ENCODE measurements around the gene DYSF.
"Not testable (repeated sequence)": the region's sequence is repeated elsewhere in the genome, so short reads cannot be mapped to it uniquely, and the experiment has no call there.

DYSF gene

GRCh38 chr2:71484354-71484753 is 31.0 kb downstream of the DYSF start (continued):
- TF ChIP-seq ZNF366 (tag by site-specific recombination; conservative IDR thresholded peaks at IDR 0.05): no peak
- TF ChIP-seq ZNF473 (tag by site-specific recombination; IDR thresholded peaks at IDR 0.05): no peak
- no peak for TF ChIP-seq YY2 (tag by site-specific recombination; IDR thresholded peaks at IDR 0.05)
- TF ChIP-seq KLF9 (tag by site-specific recombination; IDR thresholded peaks at IDR 0.05; ENCODE audit: low read depth): no peak
- TF ChIP-seq ZNF175 (tag by site-specific recombination; IDR thresholded peaks at IDR 0.05): no peak
- TF ChIP-seq HOXD13 (CRISPR knock-in tag; IDR thresholded peaks at IDR 0.05; ENCODE audit: borderline replicate concordance): no peak
- TF ChIP-seq ZNF692 (tag by site-specific recombination; IDR thresholded peaks at IDR 0.05): no peak

- CTCF ChIA-PET: no interaction called here
- Histone ChIP-seq H3K27ac (ENCODE audit: extremely low read depth, low read depth, low read length) (no peak overlapping the region), H3K4me1 (ENCODE audit: control insufficient read depth, insufficient read depth, low read length) (no peaks in the 10 kb centered on the region), H3K9me3 (ENCODE audit: control insufficient read depth, insufficient read depth, low read depth, low read length) (no peaks in the 10 kb centered on the region), H3K36me3 (ENCODE audit: control insufficient read depth in 2 of 2, insufficient read depth in 1 of 2, low read length in 2 of 2) (no peaks in the 10 kb centered on the region), H3K4me3 (ENCODE audit: low read depth, low read length) (no peak overlapping the region)
- POLR2A ChIA-PET: no interaction called here
- no peak for TF ChIP-seq ZBTB21 (tag by site-specific recombination; IDR thresholded peaks at IDR 0.05)
- no peak for TF ChIP-seq SCRT2 (tag by site-specific recombination; IDR thresholded peaks at IDR 0.05)
- TF ChIP-seq ZEB2 (tag by site-specific recombination; IDR thresholded peaks at IDR 0.05): no peak
- TF ChIP-seq ZNF549 (tag by site-specific recombination; IDR thresholded peaks at IDR 0.05): no peak
- TF ChIP-seq ZNF48 (tag by site-specific recombination; IDR thresholded peaks at IDR 0.05): no peak
- no peak for TF ChIP-seq ZNF223 (tag by site-specific recombination; IDR thresholded peaks at IDR 0.05)
- no peak for TF ChIP-seq ZNF837 (tag by site-specific recombination; IDR thresholded peaks at IDR 0.05)
- TF ChIP-seq ZBTB17 (tag by site-specific recombination; IDR thresholded peaks at IDR 0.05): no peak
- no peak for TF ChIP-seq KLF9 (tag by site-specific recombination; IDR thresholded peaks at IDR 0.05; ENCODE audit: low read depth)
Measured at GRCh38 chr2:71486881-71487640, 33.7 kb downstream of the DYSF start.

- CTCF ChIA-PET; H3K4me3 ChIP-seq (ENCODE audit: low read depth, low read length); H3K4me1 ChIP-seq (ENCODE audit: control insufficient read depth, insufficient read depth, low read length); H3K9me3 ChIP-seq (ENCODE audit: control insufficient read depth, insufficient read depth, low read depth, low read length); H3K27ac ChIP-seq (ENCODE audit: extremely low read depth, low read depth, low read length); H3K36me3 ChIP-seq (ENCODE audit: control insufficient read depth in 2 of 2, insufficient read depth in 1 of 2, low read length in 2 of 2); POLR2A ChIA-PET: not testable (repeated sequence)
- TF ChIP-seq ZNF146 (tag by site-specific recombination; IDR thresholded peaks at IDR 0.05): peak; percentile 95
Measured at GRCh38 chr2:71491551-71491950, 38.2 kb downstream of the DYSF start.

GRCh38 chr2:71492112-71492511 is 38.8 kb downstream of the DYSF start:
- POLR2A ChIA-PET: no interaction called here
- H3K4me3 ChIP-seq (ENCODE audit: low read depth, low read length): no peak overlapping the region
- no peak overlapping the region for H3K27ac ChIP-seq (ENCODE audit: extremely low read depth, low read depth, low read length)
- no peaks in the 10 kb centered on the region for H3K36me3 ChIP-seq (ENCODE audit: control insufficient read depth in 2 of 2, insufficient read depth in 1 of 2, low read length in 2 of 2)
- H3K9me3 ChIP-seq (ENCODE audit: control insufficient read depth, insufficient read depth, low read depth, low read length): no peaks in the 10 kb centered on the region
- H3K4me1 ChIP-seq (ENCODE audit: control insufficient read depth, insufficient read depth, low read length): no peaks in the 10 kb centered on the region
- CTCF ChIA-PET: no interaction called here
- TF ChIP-seq ZFP37 (tag by site-specific recombination; IDR thresholded peaks at IDR 0.05) (no peak), ZNF112 (tag by site-specific recombination; IDR thresholded peaks at IDR 0.05) (no peak), ZNF202 (tag by site-specific recombination; IDR thresholded peaks at IDR 0.05; ENCODE audit: borderline replicate concordance) (no peak), PRDM1 (tag by site-specific recombination; IDR thresholded peaks at IDR 0.05) (no peak), ZNF211 (tag by site-specific recombination; IDR thresholded peaks at IDR 0.05; ENCODE audit: low read depth) (no peak), ZNF423 (tag by site-specific recombination; IDR thresholded peaks at IDR 0.05) (no peak), ZNF530 (tag by site-specific recombination; IDR thresholded peaks at IDR 0.05; ENCODE audit: low read depth) (no peak), ZSCAN5A (tag by site-specific recombination; IDR thresholded peaks at IDR 0.05) (no peak), ZNF121 (tag by site-specific recombination; IDR thresholded peaks at IDR 0.05) (no peak), ZNF558 (tag by site-specific recombination; IDR thresholded peaks at IDR 0.05) (no peak), ZNF571 (tag by site-specific recombination; IDR thresholded peaks at IDR 0.05) (no peak), ZNF747 (tag by site-specific recombination; IDR thresholded peaks at IDR 0.05) (no peak), ZNF274 (IDR thresholded peaks at IDR 0.05; ENCODE audit: low read length) (no peak), ZNF274 (tag by site-specific recombination; IDR thresholded peaks at IDR 0.05; ENCODE audit: borderline replicate concordance) (no peak), ZNF600 (tag by site-specific recombination; IDR thresholded peaks at IDR 0.05) (no peak), ZNF24 (tag by site-specific recombination; IDR thresholded peaks at IDR 0.05) (no peak)

Measured in HEK293 (cell line).